ENCODE results near the gene RPL19. TPM values are rescaled to one million over a fixed set of nuclear protein-coding genes. Genes with fewer than 3 reads are reported as not detected.

RPL19 gene
- total RNA-seq, 4 donors from 2014 or later: 1,760 to 2,905 (median 2,361) TPM

DNA sequence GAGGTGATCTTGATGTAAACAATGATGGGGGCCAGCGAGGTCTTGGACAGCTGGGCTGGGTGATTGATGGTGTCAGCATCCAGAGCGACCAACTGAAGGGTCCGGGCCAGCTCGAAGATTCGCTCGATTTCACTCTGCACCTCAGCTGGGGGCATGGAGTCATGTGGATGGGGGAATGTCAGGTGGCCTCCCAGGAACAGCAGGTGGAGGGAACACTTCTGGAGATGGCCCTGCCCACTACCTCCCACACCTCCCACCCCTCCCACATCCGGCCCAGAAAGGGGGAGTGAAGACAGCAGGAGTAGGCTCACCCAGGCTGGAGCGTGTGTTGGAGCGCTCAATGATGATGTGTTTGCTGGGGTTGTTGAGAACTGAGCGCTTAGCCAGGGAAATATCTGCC is 16.4 kb upstream of the RPL19 start:
- no peak overlapping the region for H3K4me3 ChIP-seq
- no peak overlapping the region for H3K27ac ChIP-seq (replicated peaks in 1 of 4)
- WGBS: 85% methylated on average over 10 of the region's 10 CpGs
- DNase-seq (ENCODE audit: extremely low spot score): no peak
- H3K27me3 ChIP-seq: no peaks in the 10 kb centered on the region
- H3K9me3 ChIP-seq: no peaks in the 10 kb centered on the region
- intact Hi-C loops (cut with DNase I): no loop called here
- H3K4me1 ChIP-seq: no peaks in the 10 kb centered on the region
- TF ChIP-seq POLR2A (IDR thresholded peaks at IDR 0.05; ENCODE audit: low read depth): no peak
- TF ChIP-seq POLR2AphosphoS5 (IDR thresholded peaks at IDR 0.05): no peak
- no peak for TF ChIP-seq EP300 (IDR thresholded peaks at IDR 0.05)
- TF ChIP-seq, protein P1, sequence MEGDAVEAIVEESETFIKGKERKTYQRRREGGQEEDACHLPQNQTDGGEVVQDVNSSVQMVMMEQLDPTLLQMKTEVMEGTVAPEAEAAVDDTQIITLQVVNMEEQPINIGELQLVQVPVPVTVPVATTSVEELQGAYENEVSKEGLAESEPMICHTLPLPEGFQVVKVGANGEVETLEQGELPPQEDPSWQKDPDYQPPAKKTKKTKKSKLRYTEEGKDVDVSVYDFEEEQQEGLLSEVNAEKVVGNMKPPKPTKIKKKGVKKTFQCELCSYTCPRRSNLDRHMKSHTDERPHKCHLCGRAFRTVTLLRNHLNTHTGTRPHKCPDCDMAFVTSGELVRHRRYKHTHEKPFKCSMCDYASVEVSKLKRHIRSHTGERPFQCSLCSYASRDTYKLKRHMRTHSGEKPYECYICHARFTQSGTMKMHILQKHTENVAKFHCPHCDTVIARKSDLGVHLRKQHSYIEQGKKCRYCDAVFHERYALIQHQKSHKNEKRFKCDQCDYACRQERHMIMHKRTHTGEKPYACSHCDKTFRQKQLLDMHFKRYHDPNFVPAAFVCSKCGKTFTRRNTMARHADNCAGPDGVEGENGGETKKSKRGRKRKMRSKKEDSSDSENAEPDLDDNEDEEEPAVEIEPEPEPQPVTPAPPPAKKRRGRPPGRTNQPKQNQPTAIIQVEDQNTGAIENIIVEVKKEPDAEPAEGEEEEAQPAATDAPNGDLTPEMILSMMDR (IDR thresholded peaks at IDR 0.05): no peak
- peaks cover 19 to 95% (median 78%) of the 10 kb centered on the region in 4 donors for H3K36me3 ChIP-seq

DNA sequence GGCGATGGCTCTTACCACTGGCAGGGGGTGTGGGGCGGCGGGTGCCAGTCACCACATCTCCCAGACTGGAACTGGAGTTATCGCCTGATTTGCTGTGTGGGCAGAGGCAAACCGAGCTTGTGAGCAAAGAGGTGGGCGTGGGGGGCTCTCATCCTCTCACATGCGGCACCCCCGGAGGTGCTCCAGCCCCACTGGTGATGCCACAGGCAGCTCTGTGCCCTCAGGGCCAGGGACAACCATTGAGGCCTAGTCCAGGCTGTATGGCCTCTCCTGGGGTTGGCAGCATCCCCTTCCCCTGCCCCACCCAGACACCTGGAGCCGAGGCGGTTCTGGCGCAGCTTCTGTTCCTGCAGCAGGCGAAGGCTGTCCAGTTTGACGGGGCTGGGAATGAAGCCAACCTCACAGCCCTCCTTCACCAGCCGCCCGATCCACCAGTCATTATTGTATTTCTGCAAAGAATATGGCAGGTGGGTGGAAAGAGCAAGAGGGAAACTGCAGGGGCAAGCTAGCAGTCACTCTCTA is 13.5 kb upstream of the RPL19 start:
- TF ChIP-seq POLR2AphosphoS5 (IDR thresholded peaks at IDR 0.05) (no peak), EP300 (IDR thresholded peaks at IDR 0.05) (no peak), POLR2A (IDR thresholded peaks at IDR 0.05; ENCODE audit: low read depth) (no peak)
- TF ChIP-seq, protein P1 (IDR thresholded peaks at IDR 0.05): no peak
- Histone ChIP-seq H3K9me3 (no peaks in the 10 kb centered on the region), H3K36me3 (peaks cover 13 to 100% (median 85%) of the 10 kb centered on the region in 4 donors), H3K27ac (replicated peaks in 1 of 4) (no peak overlapping the region), H3K27me3 (no peaks in the 10 kb centered on the region), H3K4me3 (no peak overlapping the region), H3K4me1 (no peaks in the 10 kb centered on the region)
- intact Hi-C loops (cut with DNase I): no loop called here
- 79% methylated on average over 3 of the region's 15 CpGs for WGBS
- no peak for DNase-seq (ENCODE audit: extremely low spot score)

DNA sequence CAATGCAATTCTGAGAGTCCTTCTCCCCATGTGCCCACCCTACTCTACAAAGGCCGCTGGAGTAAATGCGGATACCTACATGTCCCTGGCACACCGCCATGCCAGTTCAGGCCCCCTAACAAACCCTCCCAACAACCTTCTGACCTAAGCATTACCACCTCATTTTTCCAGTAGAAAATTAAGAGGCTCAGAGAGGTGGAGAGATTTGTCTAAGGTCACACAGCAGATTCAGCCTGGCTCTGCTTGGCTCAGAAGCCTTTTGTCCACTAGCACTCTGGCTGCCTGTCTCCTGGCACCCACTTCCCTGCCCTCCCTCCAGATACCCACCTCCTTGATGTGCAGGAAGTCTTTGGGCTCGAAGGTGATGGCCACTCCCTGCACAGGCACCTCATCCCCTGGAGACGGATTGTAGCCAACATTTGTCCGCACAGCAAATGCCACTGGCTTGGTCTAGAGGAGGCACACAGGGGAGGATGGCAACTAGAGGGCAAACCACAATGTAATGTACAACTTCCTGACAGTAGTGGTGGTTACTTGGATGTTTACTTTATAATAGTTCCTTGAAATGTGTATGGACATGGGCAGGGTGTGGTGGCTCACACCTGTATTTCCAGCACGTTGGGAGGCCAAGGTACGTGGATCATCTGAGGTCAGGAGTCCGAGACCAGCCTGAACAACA is 12.8 kb upstream of the RPL19 start:
- Histone ChIP-seq H3K36me3 (peaks cover 11 to 100% (median 88%) of the 10 kb centered on the region in 4 donors), H3K4me1 (no peaks in the 10 kb centered on the region), H3K9me3 (no peaks in the 10 kb centered on the region), H3K4me3 (no peak overlapping the region), H3K27ac (replicated peaks in 1 of 4) (no peak overlapping the region), H3K27me3 (no peaks in the 10 kb centered on the region)
- intact Hi-C loops (cut with DNase I): no loop called here
- WGBS: 88% methylated on average over 6 of the region's 9 CpGs
- TF ChIP-seq POLR2AphosphoS5 (IDR thresholded peaks at IDR 0.05): no peak
- TF ChIP-seq, protein P1 (IDR thresholded peaks at IDR 0.05): no peak
- no peak for TF ChIP-seq EP300 (IDR thresholded peaks at IDR 0.05)
- no peak for TF ChIP-seq POLR2A (IDR thresholded peaks at IDR 0.05; ENCODE audit: low read depth)
- no peak for DNase-seq (ENCODE audit: extremely low spot score)

DNA sequence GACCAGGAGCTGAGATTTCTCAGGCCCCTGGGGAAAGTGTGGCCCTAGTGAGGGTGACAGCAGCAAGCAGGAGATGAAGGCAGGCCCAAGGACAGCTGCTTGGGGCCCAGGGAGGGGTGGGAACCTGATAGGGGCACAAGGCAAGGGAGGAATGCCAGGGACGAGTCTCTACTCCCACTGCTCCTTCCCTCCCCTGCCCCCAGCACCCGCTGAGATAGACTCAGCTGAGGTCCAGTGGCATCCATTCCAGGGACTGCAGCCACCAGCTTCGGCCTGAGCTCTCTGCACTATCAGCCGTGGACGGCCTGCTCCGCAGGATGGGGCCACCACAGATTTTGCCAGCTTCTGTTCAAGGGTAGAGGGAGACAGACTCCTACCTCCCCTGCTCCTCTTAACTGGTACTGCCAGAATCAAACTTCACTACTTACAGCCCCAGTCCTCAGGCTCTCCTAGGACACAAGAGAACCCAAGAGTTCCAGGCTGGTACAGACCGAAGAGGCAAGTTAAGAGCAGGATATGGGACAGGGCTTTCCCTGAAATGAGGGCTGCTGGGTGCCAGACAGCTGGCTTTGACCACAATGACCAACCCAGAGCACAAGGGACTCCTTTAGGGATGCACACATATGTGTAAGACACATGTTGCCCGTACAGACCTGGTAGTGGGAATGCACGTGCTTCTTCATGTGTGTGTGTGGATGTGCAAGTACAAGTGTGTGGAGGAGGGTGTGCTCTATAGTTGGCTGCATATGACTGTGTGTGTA is 8.2 kb upstream of the RPL19 start:
- 87% methylated on average over 8 of the region's 9 CpGs for WGBS
- Histone ChIP-seq H3K4me3 (no peak overlapping the region), H3K27me3 (no peaks in the 10 kb centered on the region), H3K27ac (replicated peaks in 1 of 4) (no peak overlapping the region), H3K36me3 (peaks cover 0 to 74% (median 59%) of the 10 kb centered on the region in 4 donors), H3K9me3 (no peaks in the 10 kb centered on the region), H3K4me1 (peaks cover 16 to 38% (median 32%) of the 10 kb centered on the region in 4 donors)
- DNase-seq (ENCODE audit: extremely low spot score): no peak
- TF ChIP-seq POLR2AphosphoS5 (IDR thresholded peaks at IDR 0.05) (no peak), POLR2A (IDR thresholded peaks at IDR 0.05; ENCODE audit: low read depth) (no peak), EP300 (IDR thresholded peaks at IDR 0.05) (no peak)
- TF ChIP-seq, protein P1 (IDR thresholded peaks at IDR 0.05): no peak
- intact Hi-C loops (cut with DNase I): no loop called here
